BLaER1 (cell line): ENCODE measurements around the gene FCN3.
A peak's percentile ranks its signal among the peaks of the same experiment; 100 is the strongest.

Source experiments
- H3K27ac ChIP-seq: shearing (Covaris generic); formaldehyde crosslinking; 2 replicates; pipeline ENCODE4 v1.8.1; 2022
- H3K27me3 ChIP-seq: shearing (Covaris generic); formaldehyde crosslinking; 2 replicates; pipeline ENCODE4 v1.8.1; 2022
- H3K36me3 ChIP-seq: shearing (Covaris generic); formaldehyde crosslinking; 2 replicates; pipeline ENCODE4 v1.8.1; 2022
- H3K4me1 ChIP-seq: shearing (Covaris generic); formaldehyde crosslinking; 2 replicates; pipeline ENCODE4 v1.8.1; 2022
- H3K4me2 ChIP-seq: shearing (Covaris generic); formaldehyde crosslinking; 2 replicates; pipeline ENCODE4 v1.8.1; 2022
- H3K4me3 ChIP-seq: shearing (Covaris generic); formaldehyde crosslinking; 2 replicates; pipeline ENCODE4 v1.8.1; 2022
- H3K9ac ChIP-seq: shearing (Covaris generic); formaldehyde crosslinking; 2 replicates; pipeline ENCODE4 v1.8.1; 2022
- H3K9me3 ChIP-seq: shearing (Covaris generic); formaldehyde crosslinking; 2 replicates; pipeline ENCODE4 v1.8.1; 2022
- H4K20me1 ChIP-seq: shearing (Covaris generic); formaldehyde crosslinking; 2 replicates; pipeline ENCODE4 v1.8.1; 2022
- Cebpa-rat ChIP-seq: shearing (Covaris generic); IDR thresholded peaks from 2 replicates; pipeline ENCODE4 v1.8.1; 2022

The FCN3 gene

DNA sequence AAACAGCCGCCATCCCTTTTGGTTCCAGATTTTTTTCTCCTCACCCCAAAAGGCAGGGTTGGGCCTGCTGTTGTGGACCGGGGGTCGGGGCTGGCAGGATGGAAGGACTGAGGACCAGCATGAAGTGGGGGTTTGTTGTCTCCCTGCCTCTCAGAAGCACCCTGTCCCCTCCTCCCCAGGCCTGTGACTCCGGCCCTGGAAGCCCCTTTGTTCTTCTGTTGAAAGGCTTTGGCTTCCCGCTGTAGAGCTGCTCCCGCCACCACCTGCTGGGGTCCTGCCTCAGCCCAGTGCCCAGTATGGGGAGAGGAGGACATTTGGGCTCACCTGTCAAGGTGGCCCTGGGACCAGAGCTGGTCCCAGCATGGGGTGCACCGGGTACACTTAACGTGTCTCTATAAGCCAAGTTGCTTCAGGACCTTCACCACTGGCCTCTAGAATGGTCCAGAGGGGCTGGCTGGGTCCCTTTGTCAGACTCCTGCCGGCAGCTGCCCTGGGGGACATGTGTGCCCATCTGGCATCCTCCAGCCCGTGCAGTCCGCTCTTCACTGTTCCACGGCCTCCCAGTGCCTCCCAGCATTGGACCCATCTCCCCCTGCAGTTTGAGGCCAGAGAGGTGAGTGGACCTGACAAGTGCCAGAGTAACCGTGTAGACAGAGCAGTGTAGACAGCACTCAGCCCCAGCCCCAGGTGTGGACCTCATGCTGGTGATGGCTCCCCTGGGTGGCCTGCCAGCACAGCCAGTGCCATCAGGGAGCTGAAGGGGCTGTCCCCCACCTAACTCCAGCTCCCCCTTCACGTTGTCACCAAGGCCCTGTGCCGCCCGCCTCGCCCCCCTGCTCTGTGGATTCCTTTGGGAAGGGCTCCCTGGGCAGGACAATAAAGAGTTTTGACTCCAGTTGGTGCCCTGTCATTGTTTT lies 38.9 kb downstream of the FCN3 start:
- no peak for TF ChIP-seq Cebpa-rat
- no peaks in the 10 kb centered on the region for H3K9me3 ChIP-seq
- no peak overlapping the region for H3K4me2 ChIP-seq
- no peak overlapping the region for H3K9ac ChIP-seq
- H4K20me1 ChIP-seq: peaks cover 19% of the 10 kb centered on the region
- no peak overlapping the region for H3K27ac ChIP-seq
- no peak overlapping the region for H3K4me3 ChIP-seq
- H3K4me1 ChIP-seq: peaks cover 23% of the 10 kb centered on the region
- H3K36me3 ChIP-seq: peaks cover 66% of the 10 kb centered on the region
- H3K27me3 ChIP-seq: no peaks in the 10 kb centered on the region

GRCh38 chr1:27333717-27334279 lies 40.8 kb downstream of the FCN3 start:
- no peaks in the 10 kb centered on the region for H3K27me3 ChIP-seq

DNA sequence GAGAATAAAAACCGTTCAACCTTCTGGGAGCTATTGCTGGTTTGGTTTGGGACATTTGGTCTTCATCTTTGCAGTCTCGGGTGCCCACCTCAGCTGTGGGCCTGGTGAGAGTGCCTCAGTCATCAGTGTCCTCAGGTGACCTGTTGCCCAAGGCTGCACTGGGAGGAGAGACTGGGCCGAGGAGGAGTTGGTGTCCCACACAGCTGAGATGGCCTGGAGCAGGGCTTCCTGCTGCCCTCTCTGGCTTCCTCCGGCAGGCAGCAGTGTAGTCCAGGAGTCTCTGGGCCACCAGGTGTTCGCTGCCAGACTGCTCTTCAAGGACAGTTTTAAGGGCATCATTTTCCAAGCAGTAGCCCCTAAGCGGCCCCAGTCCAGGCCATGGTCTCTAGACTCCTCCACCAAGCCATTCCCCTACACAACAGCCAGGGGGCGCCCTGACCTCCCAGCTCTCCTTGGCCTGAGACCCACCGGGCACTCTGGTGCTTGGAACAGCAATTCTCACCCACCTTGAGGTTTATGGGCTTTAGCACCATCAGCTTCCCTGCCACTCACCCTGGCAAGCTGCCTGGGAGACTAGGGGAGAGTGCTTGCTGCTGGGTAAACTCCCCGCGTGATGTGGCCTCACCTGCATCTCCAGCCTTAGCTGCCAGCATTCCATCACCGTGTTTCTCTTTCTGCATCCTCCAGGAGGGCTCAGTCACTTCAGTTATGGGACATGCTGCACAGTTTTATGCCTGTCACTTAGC lies 41.9 kb downstream of the FCN3 start:
- no peak overlapping the region for H3K4me3 ChIP-seq
- H3K27me3 ChIP-seq: no peaks in the 10 kb centered on the region
- no peak for TF ChIP-seq Cebpa-rat
- H3K9ac ChIP-seq: no peak overlapping the region
- H4K20me1 ChIP-seq: peaks cover 50% of the 10 kb centered on the region
- no peak overlapping the region for H3K4me2 ChIP-seq
- no peaks in the 10 kb centered on the region for H3K9me3 ChIP-seq
- H3K27ac ChIP-seq: no peak overlapping the region
- H3K36me3 ChIP-seq: peaks cover 96% of the 10 kb centered on the region
- peaks cover 6% of the 10 kb centered on the region; the same call in 1 of the 2 replicates for H3K4me1 ChIP-seq

More at GRCh38 chr1:27333717-27334279, 40.8 kb downstream of the FCN3 start:
- Histone ChIP-seq H3K4me1 (peaks cover 4% of the 10 kb centered on the region), H3K9ac (no peak overlapping the region), H3K27ac (no peak overlapping the region), H3K36me3 (peaks cover 85% of the 10 kb centered on the region), H4K20me1 (peaks cover 39% of the 10 kb centered on the region), H3K4me2 (no peak overlapping the region), H3K4me3 (no peak overlapping the region), H3K9me3 (no peaks in the 10 kb centered on the region)
- TF ChIP-seq Cebpa-rat: no peak

DNA sequence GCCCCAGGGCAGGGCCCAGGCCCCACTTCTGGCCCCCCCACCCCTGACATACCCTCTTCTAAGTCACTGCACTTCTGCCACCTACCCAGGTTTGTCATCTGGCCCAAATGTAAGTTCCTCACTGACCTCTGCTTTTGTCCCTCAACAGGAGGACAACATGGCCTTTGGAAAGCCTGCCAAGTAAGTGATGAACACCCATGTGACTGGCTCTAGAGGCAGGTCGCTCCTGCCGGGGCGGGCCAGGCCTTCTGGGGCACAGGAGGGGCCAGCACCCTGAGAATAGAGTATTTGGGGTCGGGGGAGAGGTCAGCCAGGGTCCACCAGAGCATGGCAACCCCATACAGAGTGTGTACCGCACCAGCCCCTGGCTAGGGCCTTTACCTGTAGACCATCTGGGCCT lies 42.7 kb downstream of the FCN3 start:
- Histone ChIP-seq H3K27ac (no peak overlapping the region), H3K9me3 (no peaks in the 10 kb centered on the region), H3K4me3 (no peak overlapping the region), H3K4me2 (no peak overlapping the region), H3K9ac (no peak overlapping the region), H3K36me3 (peaks cover 100% of the 10 kb centered on the region), H3K4me1 (peaks cover 6% of the 10 kb centered on the region; the same call in 1 of the 2 replicates), H4K20me1 (peaks cover 57% of the 10 kb centered on the region), H3K27me3 (no peaks in the 10 kb centered on the region)
- TF ChIP-seq Cebpa-rat: no peak

DNA sequence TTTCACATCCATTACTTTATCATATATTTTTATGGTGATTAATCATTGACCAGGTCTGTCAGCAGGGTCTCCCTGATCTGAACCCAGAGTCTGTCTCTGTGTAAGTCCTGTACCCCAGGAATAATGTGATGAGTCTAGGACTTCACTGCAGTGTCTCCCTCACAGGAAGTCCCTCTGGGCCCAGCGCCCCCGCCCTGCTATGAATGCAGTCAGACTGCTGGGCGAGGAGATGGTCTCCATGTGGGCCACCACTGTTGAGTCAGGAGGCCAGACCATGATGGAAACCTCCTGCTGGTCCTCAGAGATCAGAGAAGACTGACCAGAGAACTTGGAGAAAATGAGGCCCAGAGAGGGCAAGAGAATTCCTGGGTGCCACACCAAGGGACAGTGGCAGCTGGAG lies 43.2 kb downstream of the FCN3 start:
- no peak overlapping the region for H3K4me3 ChIP-seq
- H3K27me3 ChIP-seq: no peaks in the 10 kb centered on the region
- H4K20me1 ChIP-seq: peaks cover 62% of the 10 kb centered on the region
- H3K9ac ChIP-seq: no peak overlapping the region
- no peak overlapping the region for H3K27ac ChIP-seq
- peaks cover 100% of the 10 kb centered on the region for H3K36me3 ChIP-seq
- H3K9me3 ChIP-seq: no peaks in the 10 kb centered on the region
- no peak overlapping the region for H3K4me2 ChIP-seq
- TF ChIP-seq Cebpa-rat: no peak
- H3K4me1 ChIP-seq: peaks cover 6% of the 10 kb centered on the region; the same call in 1 of the 2 replicates

DNA sequence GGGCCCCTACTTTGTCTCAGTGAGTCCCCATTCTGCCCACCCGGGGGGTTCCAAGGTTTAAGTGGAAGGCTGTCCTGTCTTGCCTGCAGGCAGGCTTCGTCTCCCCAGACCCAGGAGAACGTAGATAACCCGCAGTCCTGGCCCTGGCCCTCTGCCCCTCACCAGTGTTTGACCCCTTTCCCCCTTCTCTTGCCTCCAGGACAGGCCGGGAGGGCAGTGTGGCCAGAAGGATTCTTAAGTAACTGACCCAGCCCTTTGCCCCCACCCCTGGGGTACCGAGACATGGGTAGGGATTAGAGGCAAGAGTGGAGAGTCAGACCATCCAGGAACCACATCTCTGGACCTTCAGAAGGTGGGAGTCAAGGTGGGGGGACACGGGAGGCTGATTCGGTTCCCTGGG lies 43.8 kb downstream of the FCN3 start:
- Histone ChIP-seq H3K27me3 (no peaks in the 10 kb centered on the region), H3K4me2 (no peak overlapping the region), H3K4me1 (peaks cover 6% of the 10 kb centered on the region; the same call in 1 of the 2 replicates), H4K20me1 (peaks cover 69% of the 10 kb centered on the region), H3K4me3 (no peak overlapping the region), H3K36me3 (peaks cover 100% of the 10 kb centered on the region), H3K9me3 (no peaks in the 10 kb centered on the region), H3K27ac (no peak overlapping the region), H3K9ac (peak overlapping the region; percentile 38; the same call in 1 of the 2 replicates)
- TF ChIP-seq Cebpa-rat: no peak

- Histone ChIP-seq H3K27me3 (no peaks in the 10 kb centered on the region), H3K4me1 (peaks cover 15% of the 10 kb centered on the region), H3K9me3 (no peaks in the 10 kb centered on the region), H3K36me3 (peaks cover 90% of the 10 kb centered on the region), H3K9ac (peak overlapping the region; percentile 43; the same call in 1 of the 2 replicates), H3K4me2 (no peak overlapping the region), H3K27ac (0 out of 2 replicates have a peak overlapping the region, but pooled peaks have one; percentile 18), H3K4me3 (no peak overlapping the region), H4K20me1 (peaks cover 86% of the 10 kb centered on the region)
- no peak for TF ChIP-seq Cebpa-rat
Observed at GRCh38 chr1:27327964-27328363, 46.7 kb downstream of the FCN3 start.

DNA sequence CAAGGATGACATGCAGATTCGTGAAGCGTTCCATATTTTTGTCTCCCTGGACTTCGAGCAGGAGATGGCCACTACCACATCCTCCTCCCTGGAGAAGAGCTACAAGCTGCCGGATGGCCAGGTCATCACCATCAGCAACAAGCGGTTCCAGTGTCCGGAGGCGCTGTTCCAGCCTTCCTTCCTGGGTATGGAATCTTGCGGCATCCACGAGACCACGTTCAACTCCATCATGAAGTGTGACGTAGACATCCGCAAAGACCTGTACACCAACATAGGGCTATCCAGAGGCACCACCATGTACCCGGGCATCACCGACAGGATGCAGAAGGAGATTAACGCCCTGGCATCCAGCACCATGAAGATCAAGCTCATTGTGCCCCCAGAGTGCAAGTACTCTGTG lies 49.3 kb downstream of the FCN3 start:
- Histone ChIP-seq H3K4me2 (no peak overlapping the region), H3K4me3 (no peak overlapping the region), H3K9me3 (no peaks in the 10 kb centered on the region), H3K27ac (no peak overlapping the region), H3K36me3 (peaks cover 63% of the 10 kb centered on the region), H3K27me3 (no peaks in the 10 kb centered on the region), H3K9ac (no peak overlapping the region), H4K20me1 (peaks cover 62% of the 10 kb centered on the region), H3K4me1 (peaks cover 24% of the 10 kb centered on the region)
- no peak for TF ChIP-seq Cebpa-rat

GRCh38 chr1:27322569-27323240 lies 51.9 kb downstream of the FCN3 start:
- peak overlapping the region; percentile 94 for H3K9ac ChIP-seq
- peak overlapping the region; percentile 92 for H3K27ac ChIP-seq
- H3K4me2 ChIP-seq: peak overlapping the region; percentile 95
- peak overlapping the region; percentile 82 for H3K4me3 ChIP-seq
- no peaks in the 10 kb centered on the region for H3K27me3 ChIP-seq
- peaks cover 37% of the 10 kb centered on the region for H3K36me3 ChIP-seq
- H3K4me1 ChIP-seq: peaks cover 18% of the 10 kb centered on the region
- TF ChIP-seq Cebpa-rat: no peak
- no peaks in the 10 kb centered on the region for H3K9me3 ChIP-seq
- H4K20me1 ChIP-seq: peaks cover 36% of the 10 kb centered on the region
